ENCODE measurements around the gene SFXN5. TPM values are rescaled to one million over a fixed set of nuclear protein-coding genes. Genes with fewer than 3 reads are reported as not detected.

Gene SFXN5
- total RNA-seq, 1 experiment from 2014 or later: 15.2 TPM

DNA sequence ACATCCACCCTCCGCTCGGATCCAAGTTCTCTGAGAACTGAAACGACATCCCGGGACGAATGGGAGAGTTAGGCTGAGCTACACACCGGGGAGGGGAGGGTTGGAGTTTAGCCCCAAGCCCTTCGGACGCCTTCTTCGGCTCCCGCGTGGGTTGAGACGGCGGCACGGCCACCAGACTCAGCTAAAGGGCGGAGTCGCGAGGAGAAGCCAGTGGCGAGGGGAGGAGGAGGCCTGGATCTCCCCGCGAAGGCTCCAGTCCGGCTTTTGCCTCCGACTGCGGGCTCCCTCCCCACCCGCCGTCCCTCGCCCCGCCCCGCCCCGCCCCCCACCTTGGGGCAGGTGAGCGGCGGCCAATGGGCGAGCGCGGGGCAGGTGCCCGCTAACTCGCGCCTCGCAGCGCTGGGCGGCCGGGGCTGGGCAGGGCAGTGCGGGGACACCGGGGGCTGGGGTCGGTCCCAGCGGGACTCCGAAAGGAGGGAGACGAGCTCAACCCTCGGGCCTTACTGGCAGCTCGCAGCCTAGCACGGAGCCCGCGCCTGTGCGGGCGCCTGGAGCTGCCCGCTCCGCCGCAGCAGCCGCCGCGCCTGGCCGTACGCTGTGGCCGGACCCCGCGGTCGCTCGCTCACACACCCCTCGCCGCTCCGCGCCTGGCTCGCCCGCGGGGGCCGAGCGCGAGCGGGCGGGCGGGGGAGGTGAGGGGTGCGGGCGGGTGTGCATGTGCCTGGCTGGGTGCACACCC lies 154.2 kb downstream of the SFXN5 start, which contains the start of gene EMX1:
TSS of gene EMX1 (plus strand) at position 382 of the 739 bp plus-strand sequence. CDS start at position 716, 334 bp downstream.
- POLR2A ChIA-PET (ENCODE audit: unreplicated experiment): no interaction called here
- H2AFZ ChIP-seq: peak within 1 kb of the TSS; percentile 82
- peaks cover 14% of the 10 kb centered on the region for H3K4me1 ChIP-seq (replicated peaks; ENCODE audit: insufficient read depth)
- no TSS peak for BruUV-seq (replicated peaks)
- peak; percentile 56 to 74 for DNase-seq
- no peaks in the 10 kb centered on the region for H3F3A ChIP-seq (ENCODE audit: insufficient read depth, low read depth)
- intact Hi-C loops (cut with micrococcal nuclease; ENCODE audit: unreplicated experiment): no loop called here
- TF ChIP-seq, protein P1, sequence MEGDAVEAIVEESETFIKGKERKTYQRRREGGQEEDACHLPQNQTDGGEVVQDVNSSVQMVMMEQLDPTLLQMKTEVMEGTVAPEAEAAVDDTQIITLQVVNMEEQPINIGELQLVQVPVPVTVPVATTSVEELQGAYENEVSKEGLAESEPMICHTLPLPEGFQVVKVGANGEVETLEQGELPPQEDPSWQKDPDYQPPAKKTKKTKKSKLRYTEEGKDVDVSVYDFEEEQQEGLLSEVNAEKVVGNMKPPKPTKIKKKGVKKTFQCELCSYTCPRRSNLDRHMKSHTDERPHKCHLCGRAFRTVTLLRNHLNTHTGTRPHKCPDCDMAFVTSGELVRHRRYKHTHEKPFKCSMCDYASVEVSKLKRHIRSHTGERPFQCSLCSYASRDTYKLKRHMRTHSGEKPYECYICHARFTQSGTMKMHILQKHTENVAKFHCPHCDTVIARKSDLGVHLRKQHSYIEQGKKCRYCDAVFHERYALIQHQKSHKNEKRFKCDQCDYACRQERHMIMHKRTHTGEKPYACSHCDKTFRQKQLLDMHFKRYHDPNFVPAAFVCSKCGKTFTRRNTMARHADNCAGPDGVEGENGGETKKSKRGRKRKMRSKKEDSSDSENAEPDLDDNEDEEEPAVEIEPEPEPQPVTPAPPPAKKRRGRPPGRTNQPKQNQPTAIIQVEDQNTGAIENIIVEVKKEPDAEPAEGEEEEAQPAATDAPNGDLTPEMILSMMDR (conservative IDR thresholded peaks at IDR 0.05): no peak
- no peak for TF ChIP-seq EZH2 (IDR thresholded peaks at IDR 0.05; ENCODE audit: low read depth)
- H4K20me1 ChIP-seq (ENCODE audit: insufficient read depth): no peaks in the 10 kb centered on the region
- no peaks in the 10 kb centered on the region for H3K9me2 ChIP-seq (ENCODE audit: insufficient read depth)
- no peaks in the 10 kb centered on the region for H3K36me3 ChIP-seq (ENCODE audit: low read depth)
- H3K27me3 ChIP-seq (ENCODE audit: insufficient read depth, low read depth): peaks cover 83% of the 10 kb centered on the region
- H3K9me3 ChIP-seq (ENCODE audit: insufficient read depth, low read depth): no peaks in the 10 kb centered on the region
- peak within 1 kb of the TSS; percentile 99 for H3K4me2 ChIP-seq
- peak within 1 kb of the TSS; percentile 74 for H3K4me3 ChIP-seq
- no peaks in the 10 kb centered on the region for H3K79me2 ChIP-seq (ENCODE audit: low read depth)
- H3K27ac ChIP-seq: no peak within 1 kb of the TSS
- CTCF ChIA-PET: no interaction called here

DNA sequence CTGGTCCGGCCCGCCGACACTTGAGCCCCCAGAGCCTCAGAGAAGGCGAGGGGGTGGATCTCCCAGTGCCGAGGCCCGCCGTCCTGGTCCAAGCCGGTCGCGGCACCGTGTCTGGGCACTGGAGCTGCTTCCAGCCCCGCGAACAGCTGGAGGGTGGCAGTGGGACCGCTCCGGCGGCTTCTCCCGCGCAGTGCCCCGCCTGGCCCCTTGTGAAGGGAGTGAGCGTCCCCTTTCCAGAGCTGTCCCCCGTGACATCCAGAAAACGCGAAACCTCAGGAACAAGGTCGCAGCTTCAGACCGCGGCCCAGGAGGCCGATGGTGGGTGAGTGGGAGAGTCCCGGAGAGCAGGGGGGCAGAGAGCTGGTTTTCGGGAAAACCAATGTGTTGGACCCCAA lies 154.8 kb downstream of the SFXN5 start:
- ChIA-PET POLR2A (ENCODE audit: unreplicated experiment) (no interaction called here), CTCF (interaction anchor here (0.6 kb wide), 1 partner anchor 40 kb away, joined by 3 read pairs; no protein-coding TSS in a partner anchor)
- intact Hi-C loops (cut with micrococcal nuclease; ENCODE audit: unreplicated experiment): no loop called here
- H4K20me1 ChIP-seq (ENCODE audit: insufficient read depth): no peaks in the 10 kb centered on the region
- DNase-seq: no peak
- no peaks in the 10 kb centered on the region for H3K79me2 ChIP-seq (ENCODE audit: low read depth)
- peak overlapping the region; percentile 99 for H3K4me2 ChIP-seq
- no peaks in the 10 kb centered on the region for H3F3A ChIP-seq (ENCODE audit: insufficient read depth, low read depth)
- peaks cover 14% of the 10 kb centered on the region for H3K4me1 ChIP-seq (replicated peaks; ENCODE audit: insufficient read depth)
- H3K9me2 ChIP-seq (ENCODE audit: insufficient read depth): no peaks in the 10 kb centered on the region
- no peaks in the 10 kb centered on the region for H3K9me3 ChIP-seq (ENCODE audit: insufficient read depth, low read depth)
- no TSS peak for BruUV-seq (replicated peaks)
- TF ChIP-seq, protein P1 (conservative IDR thresholded peaks at IDR 0.05): no peak
- no peak for TF ChIP-seq EZH2 (IDR thresholded peaks at IDR 0.05; ENCODE audit: low read depth)
- H3K27ac ChIP-seq: no peak overlapping the region
- peak overlapping the region; percentile 82 for H2AFZ ChIP-seq
- peaks cover 83% of the 10 kb centered on the region for H3K27me3 ChIP-seq (ENCODE audit: insufficient read depth, low read depth)
- H3K4me3 ChIP-seq: peak overlapping the region; percentile 74
- H3K36me3 ChIP-seq (ENCODE audit: low read depth): no peaks in the 10 kb centered on the region

DNA sequence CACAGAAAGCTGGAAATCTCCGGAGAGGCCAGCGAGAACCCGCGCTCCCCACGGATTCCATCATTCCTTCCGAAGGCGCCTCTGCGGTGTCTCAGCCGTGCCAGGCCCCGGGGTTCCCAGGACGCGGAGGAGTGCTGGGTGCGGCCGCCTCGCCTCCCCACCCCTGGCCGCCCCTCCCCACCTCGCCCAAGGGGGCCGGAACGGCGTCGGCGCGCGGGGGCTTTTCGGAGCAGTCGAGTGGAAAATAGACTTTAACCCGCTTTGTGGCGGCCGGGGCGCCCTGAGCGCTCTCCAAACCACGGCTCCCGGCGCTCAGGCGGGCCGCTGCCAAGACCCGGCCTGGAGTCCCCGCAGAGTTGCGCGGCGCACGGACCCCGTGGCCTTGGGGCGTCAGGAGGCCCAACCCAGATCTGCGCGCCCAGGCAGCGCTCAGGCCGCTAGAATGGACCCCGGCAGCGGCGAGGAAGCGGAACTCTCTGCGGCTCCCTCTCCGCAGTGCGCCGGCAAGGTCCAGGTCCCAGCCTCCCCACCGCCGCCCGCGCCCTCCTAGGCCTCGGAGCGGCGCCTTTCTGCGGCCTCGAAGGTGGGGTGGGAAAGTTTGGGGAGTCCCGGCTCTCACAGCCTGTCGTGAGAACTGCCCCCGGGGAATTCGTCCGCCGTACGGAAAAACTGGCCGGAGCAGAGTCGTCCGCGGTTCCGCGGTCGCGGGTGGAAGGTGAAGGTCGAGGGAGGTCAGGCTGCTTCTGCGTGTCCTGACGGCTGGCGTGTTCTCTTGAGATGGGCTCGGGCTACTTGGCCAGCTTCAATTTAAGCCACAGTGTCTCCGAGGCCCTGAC lies 155.4 kb downstream of the SFXN5 start:
- POLR2A ChIA-PET (ENCODE audit: unreplicated experiment): no interaction called here
- no TSS peak for BruUV-seq (replicated peaks)
- Histone ChIP-seq H3K27ac (no peak overlapping the region), H3K27me3 (ENCODE audit: insufficient read depth, low read depth) (peaks cover 81% of the 10 kb centered on the region), H3K36me3 (ENCODE audit: low read depth) (no peaks in the 10 kb centered on the region), H3K4me3 (peak overlapping the region; percentile 74), H2AFZ (peak overlapping the region; percentile 82), H3K79me2 (ENCODE audit: low read depth) (no peaks in the 10 kb centered on the region), H3K9me2 (ENCODE audit: insufficient read depth) (no peaks in the 10 kb centered on the region), H3K4me1 (replicated peaks; ENCODE audit: insufficient read depth) (peaks cover 14% of the 10 kb centered on the region), H3K4me2 (peak overlapping the region; percentile 99), H4K20me1 (ENCODE audit: insufficient read depth) (no peaks in the 10 kb centered on the region), H3K9me3 (ENCODE audit: insufficient read depth, low read depth) (no peaks in the 10 kb centered on the region), H3F3A (ENCODE audit: insufficient read depth, low read depth) (no peaks in the 10 kb centered on the region)
- no peak; the same call in 1 of the 2 replicates for TF ChIP-seq EZH2 (IDR thresholded peaks at IDR 0.05; ENCODE audit: low read depth)
- TF ChIP-seq, protein P1 (conservative IDR thresholded peaks at IDR 0.05): no peak
- CTCF ChIA-PET: interaction anchor here (0.6 kb wide), 1 partner anchor 40 kb away, joined by 3 read pairs; no protein-coding TSS in a partner anchor
- intact Hi-C loops (cut with micrococcal nuclease; ENCODE audit: unreplicated experiment): no loop called here
- peak; percentile 58 to 63 for DNase-seq

Measured in PC-9 (cell line).